ENCODE data around the gene PARK7.

The PARK7 gene

GRCh38 chr1:8009043-8010002 is 47.8 kb downstream of the PARK7 start:
- no peak overlapping the region for H3K4me3 ChIP-seq (ENCODE audit: low read depth, low read length)
- TF ChIP-seq CTCF (IDR thresholded peaks at IDR 0.05; ENCODE audit: insufficient read depth, low read depth, low read length, missing control alignments), result no peak
- no peak for DNase-seq (ENCODE audit: low read depth)

DNA sequence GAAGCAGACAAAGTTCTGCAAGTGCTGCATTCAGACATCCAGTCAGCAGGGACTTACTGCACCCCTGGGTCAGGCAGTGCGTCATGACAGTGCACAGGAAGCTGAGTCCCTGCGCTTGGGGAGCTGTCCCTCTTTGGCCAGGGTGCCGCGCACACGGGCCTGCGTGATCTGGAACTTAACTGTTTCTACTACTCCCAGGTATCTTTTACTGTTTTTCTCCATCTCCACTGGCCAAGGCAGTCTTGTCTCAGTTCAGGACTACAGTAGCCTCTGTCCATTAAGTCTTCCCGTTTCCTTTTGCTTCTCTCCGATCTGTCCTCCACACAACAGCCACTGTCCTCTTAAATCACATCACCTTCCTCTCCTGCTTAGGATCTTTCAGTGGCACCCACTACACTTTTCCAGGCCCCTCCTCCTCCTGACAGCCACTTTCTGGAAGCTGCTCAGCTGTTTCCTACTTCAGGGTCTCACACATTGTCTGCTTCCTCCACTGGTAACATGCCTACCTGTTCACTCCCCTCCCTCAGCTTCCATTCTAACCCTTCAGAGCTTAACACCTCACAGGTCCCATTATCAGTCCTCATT is 48.7 kb downstream of the PARK7 start:
- no peak overlapping the region for H3K4me3 ChIP-seq (ENCODE audit: low read depth, low read length)
- no peak for TF ChIP-seq CTCF (IDR thresholded peaks at IDR 0.05; ENCODE audit: insufficient read depth, low read depth, low read length, missing control alignments)
- DNase-seq (ENCODE audit: low read depth), result no peak

GRCh38 chr1:8011016-8011415 is 49.5 kb downstream of the PARK7 start:
- no peak overlapping the region for H3K4me3 ChIP-seq (ENCODE audit: low read depth, low read length)
- no peak for DNase-seq (ENCODE audit: low read depth)
- TF ChIP-seq CTCF (IDR thresholded peaks at IDR 0.05; ENCODE audit: insufficient read depth, low read depth, low read length, missing control alignments), result no peak

DNA sequence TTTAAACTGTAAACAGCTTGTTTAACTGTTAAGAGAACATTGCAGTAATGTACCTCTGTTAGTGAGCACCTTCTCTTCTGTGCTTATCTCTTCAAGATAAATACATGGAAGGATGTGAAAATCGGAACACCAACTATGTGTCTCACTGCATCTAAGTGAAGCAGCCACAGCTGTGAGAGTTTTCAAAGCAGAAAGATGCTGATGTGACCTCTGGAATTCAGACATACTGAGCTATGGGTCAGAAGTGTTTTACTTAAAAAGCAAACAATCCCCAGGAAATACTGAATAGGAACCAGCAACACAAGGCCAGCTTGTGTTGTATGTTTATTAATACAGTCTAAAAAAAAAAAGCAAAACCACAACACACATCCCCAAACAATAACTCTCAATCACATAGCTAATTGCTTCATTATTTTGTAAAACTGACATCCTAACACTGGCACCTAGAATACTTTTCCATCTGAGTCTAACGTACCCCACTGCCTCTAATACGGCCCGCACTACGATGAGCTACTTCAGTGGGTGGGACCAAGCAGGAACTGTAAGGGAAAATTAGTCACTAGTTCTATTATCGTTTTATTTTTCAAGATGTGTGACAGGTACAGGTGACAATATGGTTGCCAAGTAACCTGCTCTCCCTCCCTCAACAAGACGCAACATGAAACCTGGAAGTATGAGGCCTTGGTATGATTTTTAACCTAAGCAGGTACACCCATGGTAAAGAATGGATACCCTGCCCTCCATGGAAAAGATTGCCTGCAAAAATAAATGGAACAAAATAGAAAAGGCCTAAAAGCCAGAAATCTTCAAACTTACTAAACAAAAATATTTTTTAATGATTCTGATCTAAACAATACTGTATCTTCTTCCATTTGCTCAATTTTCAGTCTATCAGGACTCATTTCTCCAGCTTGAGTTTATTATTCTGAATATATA is 50.7 kb downstream of the PARK7 start:
- H3K4me3 ChIP-seq (ENCODE audit: low read depth, low read length), result no peak overlapping the region
- no peak for DNase-seq (ENCODE audit: low read depth)
- TF ChIP-seq CTCF (IDR thresholded peaks at IDR 0.05; ENCODE audit: insufficient read depth, low read depth, low read length, missing control alignments), result no peak

- DNase-seq (ENCODE audit: low read depth), result no peak
- no peak overlapping the region for H3K4me3 ChIP-seq (ENCODE audit: low read depth, low read length)
- TF ChIP-seq CTCF (IDR thresholded peaks at IDR 0.05; ENCODE audit: insufficient read depth, low read depth, low read length, missing control alignments), result no peak
Observed at GRCh38 chr1:8012955-8013354, 51.4 kb downstream of the PARK7 start.

DNA sequence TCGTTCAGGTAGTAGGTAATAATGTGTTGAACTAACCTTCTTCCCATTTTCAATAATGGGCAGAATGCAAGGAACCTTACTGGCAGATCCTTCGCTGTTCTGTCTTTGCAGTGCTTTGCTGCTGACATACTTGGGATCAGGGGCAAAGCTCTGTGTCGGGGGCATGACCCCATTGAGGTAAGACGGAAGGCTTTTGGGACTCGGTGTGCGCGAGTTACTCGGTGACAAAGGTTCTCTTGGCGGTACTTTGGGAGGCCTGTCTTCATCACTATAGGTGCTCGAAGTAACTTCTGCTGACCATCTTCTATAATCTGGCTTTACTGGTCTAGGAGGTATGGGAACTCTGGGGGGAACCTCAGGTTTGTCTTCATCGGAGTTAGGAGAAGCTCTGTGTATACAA is 51.9 kb downstream of the PARK7 start:
- no peak overlapping the region for H3K4me3 ChIP-seq (ENCODE audit: low read depth, low read length)
- no peak for DNase-seq (ENCODE audit: low read depth)
- no peak for TF ChIP-seq CTCF (IDR thresholded peaks at IDR 0.05; ENCODE audit: insufficient read depth, low read depth, low read length, missing control alignments)
